ENCODE measurements around the gene DUSP14. TPM values are rescaled to one million over a fixed set of nuclear protein-coding genes. Genes with fewer than 3 reads are reported as not detected.
A peak's percentile ranks its signal among the peaks of the same experiment; 100 is the strongest.
"Not testable (repeated sequence)": the region's sequence is repeated elsewhere in the genome, so short reads cannot be mapped to it uniquely, and the experiment has no call there.

Gene DUSP14
- total RNA-seq, 1 donor from 2014 or later, result 33.5 TPM

DNA sequence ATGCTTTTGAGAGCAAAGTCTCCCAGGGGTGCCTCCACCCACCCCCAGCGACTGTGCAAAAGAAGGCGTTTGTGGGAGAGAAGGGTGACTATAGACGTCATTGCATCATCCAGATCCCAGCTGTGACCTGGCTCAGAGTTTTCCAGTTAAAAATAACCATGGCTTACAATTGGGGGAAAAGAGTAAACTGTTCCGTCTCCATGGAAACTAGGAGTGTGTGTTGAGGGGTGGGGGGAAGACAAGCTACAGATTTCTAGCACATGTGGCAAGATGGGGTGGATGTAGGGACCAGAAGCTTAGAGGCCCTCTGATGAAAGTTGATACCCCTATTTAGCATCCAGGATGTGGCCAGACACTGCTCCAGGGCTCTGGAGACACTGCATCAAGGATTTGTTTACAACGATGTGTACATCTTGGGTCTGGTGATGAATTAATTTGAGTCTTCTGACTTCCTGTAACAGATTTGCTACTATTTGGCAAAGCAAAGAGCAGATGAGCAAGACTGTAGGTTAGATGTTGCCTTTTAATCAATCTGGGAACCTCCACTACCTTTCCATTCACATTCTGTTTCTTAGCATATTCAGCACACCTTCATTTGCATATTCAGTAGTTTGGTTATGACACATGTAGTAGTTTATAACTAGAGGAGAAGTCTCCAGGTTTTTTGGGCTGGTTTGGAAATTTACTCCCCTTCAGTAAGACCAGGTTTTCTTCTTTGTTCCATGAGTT lies 6.2 kb upstream of the DUSP14 start:
- peak; percentile 67 for DNase-seq (ENCODE audit: low spot score)

DNA sequence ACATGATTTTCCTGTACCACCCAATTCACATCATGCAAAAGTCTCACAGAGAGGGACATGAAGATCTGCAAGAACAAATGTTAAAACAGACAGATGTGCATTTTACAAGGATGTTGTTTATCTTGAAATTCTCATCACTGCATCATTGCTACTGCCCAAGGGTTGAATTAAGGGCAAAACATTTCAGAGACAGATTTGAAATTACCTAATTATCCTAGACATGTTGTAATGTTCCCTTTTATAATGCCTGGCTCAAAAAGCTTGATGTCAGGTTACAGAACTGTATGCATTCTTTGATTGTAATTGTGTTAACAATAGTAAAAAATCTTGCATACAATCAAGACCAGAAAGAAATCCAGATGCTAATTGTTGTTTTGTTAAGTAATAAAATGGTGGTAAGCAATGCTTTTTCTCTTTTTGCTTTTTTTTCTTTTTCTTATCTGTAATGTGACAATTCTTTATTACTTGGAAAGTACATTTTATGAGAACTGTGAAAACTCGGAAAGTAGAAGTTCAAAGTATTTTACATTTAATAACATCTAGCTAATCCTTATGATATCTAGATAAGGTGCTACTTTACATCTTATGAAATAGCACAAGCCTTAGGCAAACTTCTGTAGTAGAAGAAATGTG lies 3.6 kb upstream of the DUSP14 start:
- DNase-seq (ENCODE audit: low spot score), result no peak

DNA sequence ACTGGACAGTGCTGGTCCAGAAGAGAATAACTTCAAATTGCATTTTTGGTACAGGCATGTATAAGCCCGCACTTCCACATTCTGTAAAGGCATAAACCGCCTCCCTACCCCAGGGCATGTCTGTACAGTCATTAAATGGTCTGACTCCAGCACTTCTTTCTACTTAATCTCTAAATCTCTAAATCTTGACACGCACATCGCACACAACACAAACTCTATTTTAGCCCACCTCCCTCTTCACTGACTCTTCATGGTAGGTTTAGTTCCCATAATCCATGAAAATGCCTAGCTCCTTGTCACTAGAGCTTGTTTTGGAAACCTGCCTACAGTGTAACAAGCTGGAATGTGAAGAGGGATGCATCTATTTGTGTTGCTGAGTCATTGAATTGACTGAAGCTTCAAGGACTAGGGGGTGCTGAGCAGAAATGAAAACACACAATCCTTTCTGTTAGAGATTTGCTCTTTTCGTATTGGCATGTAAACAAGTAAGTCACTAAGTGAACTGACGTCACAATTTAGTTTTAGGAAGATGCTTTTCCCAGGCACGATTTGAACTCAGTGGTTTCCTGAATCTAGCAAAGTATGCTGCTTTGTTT lies 1.6 kb upstream of the DUSP14 start:
- peak; percentile 92 for DNase-seq (ENCODE audit: low spot score)

DNA sequence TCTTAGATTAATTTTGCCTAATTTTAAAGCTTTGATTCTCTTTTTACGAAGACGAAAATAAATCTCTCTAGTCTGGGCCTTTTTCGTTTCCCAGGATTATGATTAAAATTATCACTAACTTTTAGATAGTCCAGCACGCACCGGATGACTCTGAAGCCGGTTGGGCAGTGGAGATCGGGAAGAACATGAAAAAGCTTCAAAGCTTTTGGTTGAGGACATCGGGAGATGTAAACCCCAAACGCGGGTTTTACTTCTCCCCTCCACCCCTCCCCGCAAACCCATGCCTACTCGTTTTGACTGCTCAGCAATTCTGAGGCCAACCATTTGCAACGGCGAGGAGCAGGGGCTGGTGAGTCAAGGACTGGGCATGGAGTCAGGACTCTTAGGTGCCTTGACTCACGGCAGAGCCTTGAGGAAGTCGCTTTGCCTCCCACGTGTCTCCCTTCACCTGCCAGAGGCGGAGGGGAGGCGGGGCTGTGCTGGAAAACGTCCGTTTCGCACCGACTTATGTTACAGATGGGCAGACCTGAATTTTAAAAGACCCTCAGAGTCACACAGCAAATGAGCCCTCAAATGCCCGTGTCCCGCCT lies 989 bp upstream of the DUSP14 start:
- peak; percentile 89 for DNase-seq (ENCODE audit: low spot score)

DNA sequence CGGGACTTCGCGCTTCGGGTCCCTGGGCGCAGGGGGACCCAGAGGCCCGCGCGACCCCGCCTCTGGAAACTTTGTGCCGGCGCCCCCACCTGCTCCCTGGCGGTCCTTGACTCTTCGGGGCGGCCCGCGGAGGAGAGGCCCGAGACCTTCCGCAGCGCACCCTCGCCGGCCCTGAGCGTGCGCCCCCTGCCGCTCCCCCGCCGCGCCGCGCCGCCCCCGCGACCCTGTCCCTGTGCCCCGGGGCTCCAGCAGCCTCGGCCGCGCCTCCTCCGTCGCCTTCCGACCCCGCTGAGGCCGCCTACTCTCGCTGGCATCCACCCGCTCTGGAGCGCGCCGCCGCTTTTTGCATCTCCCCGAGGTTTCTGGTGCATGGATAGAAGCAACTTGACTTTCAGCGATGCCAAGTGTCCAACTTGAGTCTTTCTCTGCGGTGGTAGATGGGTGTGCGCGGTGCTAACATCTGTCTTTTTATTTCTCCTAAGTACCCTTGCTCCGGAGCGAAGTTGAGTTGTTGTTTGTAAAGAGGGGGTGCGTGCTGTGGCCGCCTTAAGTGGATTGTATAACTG lies 414 bp downstream of the DUSP14 start:
- peak; percentile 83 for DNase-seq (ENCODE audit: low spot score)

DNA sequence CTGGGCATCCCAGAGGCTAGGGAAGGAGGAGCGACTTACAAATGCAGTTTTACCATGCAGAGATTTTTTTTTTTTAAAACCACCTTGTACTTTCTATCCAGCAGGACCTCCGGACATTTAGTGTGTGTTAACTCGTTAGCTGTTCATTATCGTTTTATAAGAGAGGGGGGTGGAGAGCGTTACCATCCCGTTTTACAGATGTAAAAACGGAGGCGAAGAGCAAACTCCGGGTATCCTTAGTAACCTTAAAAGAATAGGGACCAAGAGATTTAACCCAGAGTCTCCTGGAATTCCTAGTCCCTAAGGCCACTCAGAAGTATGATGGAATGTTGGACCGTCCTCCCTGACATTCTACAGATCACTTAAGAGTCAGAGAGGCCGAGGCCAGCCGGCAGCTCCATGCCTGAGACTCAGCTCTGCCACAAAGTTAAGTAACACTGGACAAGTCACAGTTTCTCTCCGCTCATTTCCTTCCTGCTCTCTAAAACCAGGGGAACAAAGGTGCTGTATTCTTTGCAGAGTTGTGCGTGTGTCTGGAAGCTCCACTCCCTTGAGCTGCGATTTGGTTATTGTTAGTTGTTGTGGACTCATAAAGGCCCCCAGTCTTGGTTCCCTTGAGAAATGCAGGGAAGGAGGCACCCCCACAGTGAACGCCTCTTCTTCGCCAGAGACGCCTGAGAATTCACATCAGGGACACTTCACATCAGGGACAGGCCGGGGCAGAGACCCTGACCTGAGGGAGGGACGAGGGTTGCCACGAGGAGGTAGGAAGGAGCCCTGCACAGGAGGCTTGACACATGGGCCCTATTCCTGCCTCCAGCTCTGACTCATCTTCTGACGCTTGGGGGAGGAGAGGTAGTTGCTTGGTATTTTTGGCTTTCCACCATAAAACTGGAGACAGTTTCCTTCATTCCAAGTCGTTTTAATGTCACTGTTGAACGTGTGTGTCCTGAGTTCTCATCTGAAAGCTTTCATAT lies 1.2 kb downstream of the DUSP14 start:
- DNase-seq (ENCODE audit: low spot score), result peak; percentile 87

DNA sequence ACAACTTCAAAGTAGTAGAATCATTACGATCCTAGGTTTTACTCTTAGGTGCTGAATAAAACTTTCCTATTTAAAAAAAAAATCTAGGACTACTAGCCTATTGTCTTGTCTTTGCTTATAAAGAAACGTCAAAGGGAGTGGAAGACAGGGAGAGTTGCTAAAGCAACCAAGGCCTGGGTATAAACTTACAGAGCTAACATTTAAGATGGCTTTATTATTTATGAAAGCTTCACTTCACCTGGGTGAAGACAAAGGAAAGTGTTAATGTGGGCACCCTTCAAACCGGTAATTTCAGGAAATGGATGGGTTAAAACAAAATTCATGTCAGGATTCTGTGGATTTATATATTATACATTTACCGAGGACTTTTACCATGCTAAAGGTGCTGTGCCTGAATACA lies 2.5 kb downstream of the DUSP14 start:
- DNase-seq (ENCODE audit: low spot score), result no peak

DNA sequence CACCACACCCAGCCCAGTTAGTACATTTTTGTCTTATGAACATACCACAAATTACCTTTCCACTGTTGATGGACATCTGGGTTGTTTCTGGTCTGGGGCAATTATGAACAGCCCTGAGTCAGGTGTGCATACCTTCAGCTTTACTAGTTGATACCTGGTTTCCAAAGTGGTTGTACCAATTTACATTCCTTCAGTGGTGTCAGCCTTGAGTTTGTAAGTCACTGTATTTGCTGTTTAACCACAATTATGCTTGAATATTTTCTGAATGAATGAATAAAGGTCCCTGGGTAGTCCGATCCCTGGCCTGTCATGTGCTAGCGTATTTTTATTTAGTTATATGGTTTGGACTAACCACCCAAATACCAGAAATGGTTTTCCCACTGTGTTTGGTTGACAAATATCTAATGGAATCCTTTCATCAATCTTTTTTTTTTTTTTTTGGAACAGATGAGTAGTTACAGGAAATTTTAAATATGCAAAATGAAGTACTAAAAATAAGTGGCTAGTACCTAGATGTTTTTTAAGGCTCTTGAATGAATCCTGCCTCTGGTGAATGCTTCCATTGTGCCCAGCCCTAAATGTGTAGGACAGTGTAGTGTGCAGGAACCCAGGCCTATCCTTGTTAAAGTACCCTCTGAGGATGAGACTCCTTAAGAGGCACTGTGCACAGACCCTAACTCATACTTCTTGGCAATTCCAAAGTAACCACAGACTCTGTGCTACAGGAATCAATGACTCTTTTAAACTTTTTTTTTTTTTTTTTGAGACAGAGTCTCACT lies 3.7 kb downstream of the DUSP14 start:
- DNase-seq (ENCODE audit: low spot score), result no peak

DNA sequence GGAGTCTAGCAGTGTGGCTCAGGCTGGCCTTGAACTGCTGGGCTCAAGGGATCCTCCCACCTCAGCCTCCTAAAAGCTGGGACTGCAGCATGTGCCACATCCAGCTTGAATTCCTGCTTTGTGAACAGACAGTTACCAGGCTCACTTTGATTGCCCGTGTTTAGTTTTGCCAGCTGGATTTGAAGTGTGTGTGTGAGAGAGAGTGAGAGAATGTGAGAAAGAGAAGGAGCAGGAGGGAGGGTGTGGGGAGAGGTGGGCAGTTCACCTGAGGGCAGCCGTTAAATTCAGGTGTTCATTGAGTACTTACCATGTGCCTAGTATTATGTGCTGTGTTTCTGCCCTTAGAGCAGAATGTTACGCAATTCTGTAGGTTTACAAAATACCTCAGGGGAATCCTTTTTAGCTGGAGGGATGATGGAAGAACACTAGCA lies 4.7 kb downstream of the DUSP14 start:
- DNase-seq (ENCODE audit: low spot score), result no peak

DNA sequence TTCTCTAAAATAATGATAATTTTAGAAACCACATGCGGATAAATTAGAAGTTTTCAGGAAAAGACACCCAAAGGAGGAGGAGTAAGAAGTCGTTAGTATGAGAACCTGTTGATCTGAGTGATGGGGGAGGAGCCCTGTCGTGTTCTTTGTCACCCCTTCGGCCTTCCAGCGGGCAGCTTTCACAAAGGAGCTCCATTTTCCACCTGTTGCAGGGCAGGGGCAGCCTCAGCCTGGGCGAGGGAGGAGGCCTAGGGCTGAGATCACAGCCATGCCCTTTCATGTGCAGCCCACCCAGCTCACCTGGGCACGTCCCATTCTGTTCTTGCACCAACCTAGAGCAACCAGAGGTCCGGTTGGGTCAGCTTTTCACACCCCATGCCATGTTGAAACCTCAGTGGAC lies 5.3 kb downstream of the DUSP14 start:
- no peak for DNase-seq (ENCODE audit: low spot score)

DNA sequence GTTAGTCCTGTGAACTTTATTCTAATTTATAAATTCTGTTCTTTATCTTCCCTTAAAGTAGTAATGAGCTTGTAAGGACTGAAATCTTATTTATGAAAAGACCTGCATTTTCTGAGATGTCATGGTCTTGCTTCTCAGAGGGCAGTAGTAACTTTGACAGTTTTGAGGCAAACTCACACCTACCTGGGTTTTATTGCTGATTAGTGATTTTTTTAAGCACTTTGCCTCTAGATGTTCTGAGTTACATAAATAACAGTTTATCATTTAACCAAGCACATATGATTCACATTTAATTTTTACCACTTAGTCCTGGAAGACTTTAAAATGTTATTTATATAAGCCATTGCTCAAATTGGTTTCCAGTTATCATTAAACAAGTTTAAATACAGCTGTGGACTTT lies 10.7 kb downstream of the DUSP14 start:
- DNase-seq (ENCODE audit: low spot score), result no peak

DNA sequence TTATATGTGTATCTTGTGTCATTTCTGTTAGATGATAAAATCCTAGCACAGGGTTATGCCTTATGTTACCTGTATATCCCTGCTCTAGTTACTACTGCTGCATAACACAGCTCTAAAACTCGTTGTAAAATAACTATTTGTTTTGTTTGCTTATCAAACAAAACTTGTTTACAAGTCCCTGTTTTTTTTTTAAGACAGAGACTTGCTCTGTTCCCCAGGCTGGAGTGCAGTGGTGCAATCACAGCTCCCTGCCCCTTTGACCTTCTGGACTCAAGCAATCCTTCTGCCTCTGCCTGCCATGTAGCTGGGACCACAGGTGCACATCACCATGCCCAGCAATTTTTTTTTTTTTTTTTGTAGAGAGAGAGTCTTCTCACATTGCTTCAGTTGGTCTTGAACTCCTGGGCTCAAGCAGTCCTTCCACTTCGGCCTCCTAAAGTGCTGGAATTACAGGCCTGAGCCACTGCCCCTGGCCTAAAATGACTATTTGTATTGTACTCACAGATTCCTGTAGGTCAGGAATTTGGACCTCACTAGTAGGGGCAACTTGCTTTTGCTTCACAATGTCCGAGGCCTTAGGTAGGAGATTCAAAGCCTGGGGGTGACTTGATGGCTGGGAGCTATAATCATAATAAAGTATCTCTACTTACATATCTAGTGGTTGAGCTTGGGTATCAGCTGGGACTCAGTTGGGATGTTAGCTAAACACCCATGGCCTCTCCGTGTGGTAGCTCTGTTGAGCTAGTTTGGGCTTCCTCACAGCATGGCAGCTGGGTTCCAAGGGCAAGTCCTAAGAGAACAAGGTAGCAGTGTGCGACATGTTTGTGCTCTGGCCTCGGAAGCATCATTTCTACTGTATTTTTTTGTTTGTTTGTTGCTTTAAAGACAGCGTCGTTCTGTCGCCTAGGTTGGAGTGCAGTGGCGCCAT lies 12.6 kb downstream of the DUSP14 start:
- DNase-seq (ENCODE audit: low spot score), result no peak

DNA sequence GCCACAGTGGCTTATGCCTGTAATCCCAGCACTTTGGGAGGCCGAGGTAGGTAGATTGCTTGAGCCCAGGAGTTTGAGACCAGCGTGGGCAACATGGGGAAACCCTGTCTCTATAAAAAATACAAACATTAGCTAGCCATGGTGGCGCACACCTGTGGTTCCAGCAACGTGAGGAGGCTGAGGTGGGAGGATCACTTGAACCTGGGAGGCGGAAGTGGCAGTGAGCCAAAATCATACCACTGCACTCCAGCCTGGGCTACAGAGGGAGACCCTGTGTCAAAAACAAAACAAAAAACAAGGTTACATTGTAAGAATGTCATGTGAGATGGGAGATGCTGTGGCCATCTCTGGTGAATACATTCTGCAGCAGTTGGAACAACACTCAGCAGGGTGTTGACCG lies 13.5 kb downstream of the DUSP14 start:
- DNase-seq (ENCODE audit: low spot score), result no peak

DNA sequence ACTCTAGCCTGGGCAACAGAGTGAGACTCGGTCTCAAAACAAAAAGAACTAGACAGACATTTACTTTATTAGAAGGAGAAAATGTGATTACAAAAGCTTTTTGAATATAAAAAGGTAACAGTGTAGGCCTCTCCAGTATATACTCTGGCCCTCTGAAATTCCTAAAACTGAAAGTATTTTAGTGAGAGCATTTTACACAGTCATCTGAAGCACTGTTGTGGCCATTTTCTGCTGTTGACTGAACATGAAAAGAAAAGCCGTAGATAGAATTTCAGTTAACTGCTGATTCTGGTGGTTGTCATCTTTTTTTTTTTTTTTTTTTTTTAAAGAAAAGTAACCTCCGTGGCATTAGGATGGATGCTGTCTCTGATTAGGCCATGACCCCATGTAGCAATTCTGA lies 15.6 kb downstream of the DUSP14 start:
- no peak for DNase-seq (ENCODE audit: low spot score)

DNA sequence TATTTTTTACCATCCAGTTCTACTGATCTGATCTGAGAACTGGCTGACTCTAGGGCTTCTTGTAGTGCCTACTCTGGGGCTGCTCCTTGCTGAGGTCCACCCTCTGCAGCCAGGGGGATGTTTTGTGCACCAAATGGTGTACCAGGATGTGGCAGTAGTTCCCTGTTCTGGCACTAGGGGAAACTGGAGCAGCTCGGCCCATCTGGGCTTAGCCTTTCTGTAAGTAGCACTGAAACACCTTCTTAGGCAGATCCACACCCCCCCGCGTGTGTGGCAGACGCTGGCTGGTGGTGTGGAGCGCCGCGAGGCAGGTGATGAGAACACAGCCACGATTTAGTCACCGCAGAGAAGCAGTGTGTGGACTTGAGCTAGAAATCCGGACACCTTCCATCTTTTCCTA lies 17.0 kb downstream of the DUSP14 start:
- DNase-seq (ENCODE audit: low spot score), result no peak

DNA sequence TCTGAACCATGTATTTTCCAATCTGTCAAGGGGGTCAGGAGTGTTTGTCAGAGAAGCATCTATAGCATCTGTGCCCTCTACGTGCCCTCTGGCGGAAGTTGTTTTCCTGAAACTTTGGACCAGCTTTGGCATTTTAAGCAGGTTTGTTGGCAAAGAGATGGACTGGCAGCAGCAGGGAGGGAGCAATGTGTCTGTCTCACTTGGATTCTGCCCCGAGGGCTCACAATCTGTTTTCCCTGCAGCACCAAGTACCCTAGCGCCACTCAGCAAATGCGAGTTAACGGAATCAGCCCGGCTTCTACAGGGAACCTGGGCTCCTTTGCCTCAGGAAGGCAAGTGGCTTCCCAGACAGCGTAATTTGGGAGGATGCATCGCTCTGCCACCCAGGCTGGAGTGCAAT lies 17.4 kb downstream of the DUSP14 start:
- no peak for DNase-seq (ENCODE audit: low spot score)

DNA sequence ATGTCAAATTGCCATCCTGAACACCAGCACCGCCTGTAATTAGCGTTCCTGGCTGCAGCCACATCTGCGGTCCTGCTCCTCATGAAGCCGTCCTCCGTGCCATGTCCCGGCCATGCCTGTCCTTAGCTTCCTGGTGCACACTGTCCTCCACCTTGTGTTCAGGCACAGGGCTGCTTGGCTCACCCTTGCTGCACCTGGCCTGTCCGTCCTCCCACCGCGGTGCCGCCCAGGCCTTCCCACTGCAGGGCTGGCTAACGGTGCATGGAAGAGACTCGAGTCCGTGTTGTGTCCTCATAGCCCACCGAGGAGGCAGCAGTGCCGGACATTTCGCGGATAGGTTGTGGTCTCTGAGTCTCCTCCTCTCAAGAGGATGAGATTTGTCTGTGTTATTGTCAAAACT lies 20.4 kb downstream of the DUSP14 start:
- no peak for DNase-seq (ENCODE audit: low spot score)

DNA sequence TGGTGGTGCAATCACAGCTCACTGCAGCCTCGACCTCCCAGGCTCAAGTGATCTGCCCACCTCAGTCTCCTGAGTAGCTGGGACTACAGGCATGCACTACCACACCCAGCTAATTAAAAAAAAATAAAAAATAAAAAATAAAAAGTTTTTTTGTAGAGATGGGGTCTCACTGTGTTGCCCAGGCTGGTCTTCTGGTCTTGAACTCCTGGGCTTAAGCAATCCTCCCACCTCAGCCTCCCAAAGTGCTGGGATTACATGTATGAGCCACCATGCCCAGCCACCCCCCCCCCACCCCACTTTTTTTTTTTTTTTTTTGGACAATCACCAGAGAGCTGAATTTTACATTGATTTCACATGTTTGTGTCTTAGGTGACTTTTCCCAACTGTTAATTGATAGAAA lies 22.0 kb downstream of the DUSP14 start:
- not testable (repeated sequence) for DNase-seq (ENCODE audit: low spot score)

DNA sequence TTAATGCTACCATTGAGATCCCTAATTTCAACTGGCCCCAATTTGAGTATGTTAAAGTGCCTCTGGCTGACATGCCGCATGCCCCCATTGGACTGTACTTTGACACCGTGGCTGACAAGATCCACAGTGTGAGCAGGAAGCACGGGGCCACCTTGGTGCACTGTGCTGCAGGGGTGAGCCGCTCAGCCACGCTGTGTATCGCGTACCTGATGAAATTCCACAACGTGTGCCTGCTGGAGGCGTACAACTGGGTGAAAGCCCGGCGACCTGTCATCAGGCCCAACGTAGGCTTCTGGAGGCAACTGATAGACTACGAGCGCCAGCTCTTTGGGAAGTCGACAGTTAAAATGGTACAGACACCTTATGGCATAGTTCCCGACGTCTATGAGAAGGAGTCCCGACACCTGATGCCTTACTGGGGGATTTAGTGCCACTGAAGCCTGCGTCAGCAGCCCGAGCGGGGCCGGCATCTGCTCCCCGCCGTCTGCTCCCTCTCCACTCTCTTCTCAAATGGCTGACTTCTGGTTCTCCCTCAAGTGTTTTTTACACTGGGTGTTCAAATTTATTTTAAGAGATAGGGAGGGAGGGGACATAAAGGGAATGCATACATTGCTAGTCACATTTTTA lies 22.9 kb downstream of the DUSP14 start:
- no peak for DNase-seq (ENCODE audit: low spot score)
